Activated T-helper 9 cell treated with anti-CD3 and anti-CD28 coated beads, Interleukin-2, amount 50 U/mL, for 16 hours (primary cell): ENCODE data around the gene SMPD3.

Experiments used
- DNase-seq: peaks from one replicate; pipeline ENCODE4 v3.0.0-alpha.2; 2020; ENCODE audit warnings: low read depth

Gene SMPD3

GRCh38 chr16:68433316-68433715, 15.0 kb downstream of the SMPD3 start:
- no peak for DNase-seq

- DNase-seq, result no peak
Observed at GRCh38 chr16:68432701-68433100, 15.6 kb downstream of the SMPD3 start.

- DNase-seq, result no peak
Observed at GRCh38 chr16:68429076-68429854, 19.0 kb downstream of the SMPD3 start.

- DNase-seq, result no peak
Observed at GRCh38 chr16:68427649-68428303, 20.5 kb downstream of the SMPD3 start.

- no peak for DNase-seq
Observed at GRCh38 chr16:68426347-68426652, 22.0 kb downstream of the SMPD3 start.

- no peak for DNase-seq
Observed at GRCh38 chr16:68425498-68426346, 22.6 kb downstream of the SMPD3 start.

GRCh38 chr16:68423771-68424170, 24.5 kb downstream of the SMPD3 start:
- DNase-seq, result no peak

- no peak for DNase-seq
Observed at GRCh38 chr16:68422396-68422960, 25.8 kb downstream of the SMPD3 start.

- DNase-seq, result no peak
Observed at GRCh38 chr16:68421076-68421475, 27.2 kb downstream of the SMPD3 start.

- no peak for DNase-seq
Observed at GRCh38 chr16:68420366-68420942, 27.9 kb downstream of the SMPD3 start.

GRCh38 chr16:68417711-68418301, 30.5 kb downstream of the SMPD3 start:
- DNase-seq, result peak; percentile 46

- DNase-seq, result no peak
Observed at GRCh38 chr16:68416057-68417046, 32.0 kb downstream of the SMPD3 start.

- DNase-seq, result no peak
Observed at GRCh38 chr16:68414581-68414980, 33.7 kb downstream of the SMPD3 start.

- no peak for DNase-seq
Observed at GRCh38 chr16:68412061-68412460, 36.2 kb downstream of the SMPD3 start.

GRCh38 chr16:68411086-68411485, 37.2 kb downstream of the SMPD3 start:
- DNase-seq, result no peak

GRCh38 chr16:68408967-68409366, 39.3 kb downstream of the SMPD3 start:
- DNase-seq, result no peak

- no peak for DNase-seq
Observed at GRCh38 chr16:68408428-68408827, 39.9 kb downstream of the SMPD3 start.

GRCh38 chr16:68406458-68407152, 41.7 kb downstream of the SMPD3 start:
- no peak for DNase-seq

- no peak for DNase-seq
Observed at GRCh38 chr16:68404736-68405345, 43.5 kb downstream of the SMPD3 start.

- no peak for DNase-seq
Observed at GRCh38 chr16:68403704-68404103, 44.6 kb downstream of the SMPD3 start.
